WTC11 (cell line): ENCODE measurements around the gene SSH2. TPM values are rescaled to one million over a fixed set of nuclear protein-coding genes. Genes with fewer than 3 reads are reported as not detected.

Source experiments
- ATAC-seq: fragments of 200-7000 bp; cut with Tn5 transposase; 2 replicates; pipeline ENCODE4 v1.10.0; 2021; ENCODE audit warnings: mild to moderate bottlenecking, moderate library complexity
- CTCF ChIA-PET: fragments of 300-600 bp; sonication (Branson Sonifier 250); formaldehyde crosslinking; loops from one replicate; lab custom pipeline; 2021; ENCODE audit warnings: antibody characterized with exemption; lab: Charles Lee
- POLR2A ChIA-PET: fragments of 350-600 bp; sonication (Branson Sonifier 250); formaldehyde crosslinking; loops from one replicate; lab custom pipeline; 2021; ENCODE audit warnings: antibody characterized with exemption; lab: Charles Lee
- DNase-seq: peaks from one replicate; pipeline ENCODE4 v3.0.0; 2021; ENCODE audit warnings: low spot score
- H3K27ac Mint-ChIP-seq: 2 replicates; pipeline ENCODE4 v1.8.0; 2021; ENCODE audit warnings: mixed read lengths
- H3K27me3 Mint-ChIP-seq: 2 replicates; pipeline ENCODE4 v1.8.0; 2021; ENCODE audit warnings: low read depth, mild to moderate bottlenecking, moderate library complexity, mixed read lengths
- H3K36me3 Mint-ChIP-seq: 2 replicates; pipeline ENCODE4 v1.8.0; 2021; ENCODE audit warnings: mixed read lengths
- H3K4me1 Mint-ChIP-seq: 2 replicates; pipeline ENCODE4 v1.8.0; 2022; ENCODE audit warnings: mixed read lengths
- H3K4me3 Mint-ChIP-seq: 2 replicates; pipeline ENCODE4 v1.8.0; 2021; ENCODE audit warnings: mild to moderate bottlenecking, moderate library complexity, mixed read lengths
- H3K9me3 Mint-ChIP-seq: 2 replicates; pipeline ENCODE4 v1.8.0; 2021; ENCODE audit warnings: mixed read lengths
- ATF1 ChIP-seq: sonication (generic); formaldehyde crosslinking; IDR thresholded peaks from 2 replicates; pipeline ENCODE4 v1.8.1; 2023; ENCODE audit warnings: mild to moderate bottlenecking, moderate library complexity, missing genetic modification reagents
- FOXK1 ChIP-seq: sonication (generic); formaldehyde crosslinking; IDR thresholded peaks from 2 replicates; pipeline ENCODE4 v1.8.0; 2022; ENCODE audit warnings: mild to moderate bottlenecking, moderate library complexity, missing genetic modification reagents
- IRF2 ChIP-seq: sonication (generic); formaldehyde crosslinking; IDR thresholded peaks from 2 replicates; pipeline ENCODE4 v1.8.0; 2022; ENCODE audit warnings: low read depth, missing genetic modification reagents, borderline replicate concordance
- JAZF1 ChIP-seq: fragments of 250-450 bp; sonication (Bioruptor Pico); IDR thresholded peaks from 2 replicates; pipeline ENCODE4 v1.9.0; 2021; ENCODE audit warnings: moderate library complexity, mild to moderate bottlenecking, inconsistent platforms
- SMAD3 ChIP-seq: sonication (generic); formaldehyde crosslinking; IDR thresholded peaks from 2 replicates; pipeline ENCODE4 v1.8.0; 2022; ENCODE audit warnings: missing genetic modification reagents, mild to moderate bottlenecking, borderline replicate concordance
- SMAD4 ChIP-seq: sonication (generic); formaldehyde crosslinking; IDR thresholded peaks from 2 replicates; pipeline ENCODE4 v1.8.0; 2022; ENCODE audit warnings: mild to moderate bottlenecking, missing genetic modification reagents
- TEAD4 ChIP-seq: sonication (generic); formaldehyde crosslinking; IDR thresholded peaks from 2 replicates; pipeline ENCODE4 v1.8.0; 2022; ENCODE audit warnings: mild to moderate bottlenecking, missing genetic modification reagents
- ZBTB21 ChIP-seq: sonication (generic); formaldehyde crosslinking; IDR thresholded peaks from 2 replicates; pipeline ENCODE4 v1.8.1; 2023; ENCODE audit warnings: mild to moderate bottlenecking, missing genetic modification reagents, borderline replicate concordance
- ZNF263 ChIP-seq: sonication (generic); formaldehyde crosslinking; IDR thresholded peaks from 2 replicates; pipeline ENCODE4 v1.8.1; 2022; ENCODE audit warnings: low read depth, mild to moderate bottlenecking, moderate library complexity, missing genetic modification reagents
- total RNA-seq: library from RNA; stranded (reverse); gene quantifications from 3 replicates; pipeline ENCODE4 v1.2.3, GENCODE V29; 2021
- TF ChIP-seq, protein P1 (sequence below): sonication (generic); formaldehyde crosslinking; IDR thresholded peaks from 2 replicates; pipeline ENCODE4 v1.8.1; 2023; ENCODE audit warnings: mild to moderate bottlenecking, missing genetic modification reagents
- TF ChIP-seq, protein P2 (sequence below): fragments of 250-450 bp; sonication (Bioruptor Pico); IDR thresholded peaks from 2 replicates; pipeline ENCODE4 v1.9.0; 2021; ENCODE audit warnings: mild to moderate bottlenecking
- TF ChIP-seq, protein P3 (sequence below): fragments of 250-450 bp; sonication (Bioruptor Pico); IDR thresholded peaks from 2 replicates; pipeline ENCODE4 v1.9.0; 2021; ENCODE audit warnings: moderate library complexity, mild to moderate bottlenecking, inconsistent platforms, borderline replicate concordance
- TF ChIP-seq, protein P4 (sequence below): sonication (generic); formaldehyde crosslinking; IDR thresholded peaks from 2 replicates; pipeline ENCODE4 v1.8.0; 2022; ENCODE audit warnings: mild to moderate bottlenecking, missing genetic modification reagents
- TF ChIP-seq, protein P5 (sequence below): sonication (generic); formaldehyde crosslinking; IDR thresholded peaks from 2 replicates; pipeline ENCODE4 v1.8.1; 2023; ENCODE audit warnings: mild to moderate bottlenecking, missing genetic modification reagents, borderline replicate concordance

The SSH2 gene
- total RNA-seq, 1 experiment from 2014 or later: 14.3 TPM

DNA sequence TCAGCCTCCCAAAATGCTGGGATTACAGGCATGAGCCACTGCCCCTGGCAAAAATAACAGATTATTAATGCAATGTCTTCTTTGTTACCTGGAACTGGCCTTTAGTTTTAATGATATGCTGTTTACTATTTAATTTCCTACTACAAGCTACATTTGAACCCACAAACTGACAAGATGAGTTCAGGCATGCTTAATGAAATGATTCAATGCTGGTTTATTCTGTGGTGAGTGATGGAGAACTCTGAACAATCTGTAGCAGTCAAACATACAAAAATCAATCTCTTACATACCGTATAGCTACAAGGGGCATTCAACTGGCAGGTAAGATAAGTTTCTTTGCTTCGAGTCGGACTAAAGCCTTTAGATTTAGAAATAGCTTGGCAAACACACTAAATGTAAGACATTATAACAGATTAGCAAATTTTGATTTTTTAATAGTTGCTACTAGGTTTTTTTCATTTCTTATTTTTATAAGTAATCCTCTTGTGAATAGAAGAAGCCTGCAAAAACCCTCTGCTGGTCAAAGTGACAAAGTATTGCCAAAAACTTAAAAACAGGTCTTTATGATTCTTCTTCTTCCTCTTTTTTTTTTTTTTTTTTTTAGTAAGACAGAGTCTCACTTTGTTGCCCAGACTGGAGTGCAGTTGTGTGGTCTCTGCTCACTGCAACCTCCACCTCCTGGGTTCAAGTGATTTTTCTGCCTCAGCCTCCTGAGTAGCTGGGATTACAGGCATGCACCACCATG lies 138.5 kb downstream of the SSH2 start (continued):
- TF ChIP-seq, protein P1, sequence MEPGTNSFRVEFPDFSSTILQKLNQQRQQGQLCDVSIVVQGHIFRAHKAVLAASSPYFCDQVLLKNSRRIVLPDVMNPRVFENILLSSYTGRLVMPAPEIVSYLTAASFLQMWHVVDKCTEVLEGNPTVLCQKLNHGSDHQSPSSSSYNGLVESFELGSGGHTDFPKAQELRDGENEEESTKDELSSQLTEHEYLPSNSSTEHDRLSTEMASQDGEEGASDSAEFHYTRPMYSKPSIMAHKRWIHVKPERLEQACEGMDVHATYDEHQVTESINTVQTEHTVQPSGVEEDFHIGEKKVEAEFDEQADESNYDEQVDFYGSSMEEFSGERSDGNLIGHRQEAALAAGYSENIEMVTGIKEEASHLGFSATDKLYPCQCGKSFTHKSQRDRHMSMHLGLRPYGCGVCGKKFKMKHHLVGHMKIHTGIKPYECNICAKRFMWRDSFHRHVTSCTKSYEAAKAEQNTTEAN (CRISPR knock-in tag): no peak
- TF ChIP-seq, protein P2, sequence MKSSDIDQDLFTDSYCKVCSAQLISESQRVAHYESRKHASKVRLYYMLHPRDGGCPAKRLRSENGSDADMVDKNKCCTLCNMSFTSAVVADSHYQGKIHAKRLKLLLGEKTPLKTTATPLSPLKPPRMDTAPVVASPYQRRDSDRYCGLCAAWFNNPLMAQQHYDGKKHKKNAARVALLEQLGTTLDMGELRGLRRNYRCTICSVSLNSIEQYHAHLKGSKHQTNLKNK: no peak
- TF ChIP-seq, protein P3, sequence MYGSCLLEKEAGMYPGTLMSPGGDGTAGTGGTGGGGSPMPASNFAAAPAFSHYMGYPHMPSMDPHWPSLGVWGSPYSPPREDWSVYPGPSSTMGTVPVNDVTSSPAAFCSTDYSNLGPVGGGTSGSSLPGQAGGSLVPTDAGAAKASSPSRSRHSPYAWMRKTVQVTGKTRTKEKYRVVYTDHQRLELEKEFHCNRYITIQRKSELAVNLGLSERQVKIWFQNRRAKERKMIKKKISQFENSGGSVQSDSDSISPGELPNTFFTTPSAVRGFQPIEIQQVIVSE: no peak
- TF ChIP-seq FOXK1: no peak
- TF ChIP-seq IRF2 (CRISPR knock-in tag): no peak
- TF ChIP-seq ZBTB21 (CRISPR knock-in tag): no peak
- no peak for TF ChIP-seq JAZF1 (CRISPR knock-in tag)
- TF ChIP-seq, protein P4, sequence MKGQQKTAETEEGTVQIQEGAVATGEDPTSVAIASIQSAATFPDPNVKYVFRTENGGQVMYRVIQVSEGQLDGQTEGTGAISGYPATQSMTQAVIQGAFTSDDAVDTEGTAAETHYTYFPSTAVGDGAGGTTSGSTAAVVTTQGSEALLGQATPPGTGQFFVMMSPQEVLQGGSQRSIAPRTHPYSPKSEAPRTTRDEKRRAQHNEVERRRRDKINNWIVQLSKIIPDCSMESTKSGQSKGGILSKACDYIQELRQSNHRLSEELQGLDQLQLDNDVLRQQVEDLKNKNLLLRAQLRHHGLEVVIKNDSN (CRISPR knock-in tag): no peak
- TF ChIP-seq TEAD4 (CRISPR knock-in tag): no peak
- TF ChIP-seq SMAD3 (CRISPR knock-in tag): no peak
- TF ChIP-seq SMAD4: no peak
- no peak for TF ChIP-seq ATF1 (CRISPR knock-in tag)

DNA sequence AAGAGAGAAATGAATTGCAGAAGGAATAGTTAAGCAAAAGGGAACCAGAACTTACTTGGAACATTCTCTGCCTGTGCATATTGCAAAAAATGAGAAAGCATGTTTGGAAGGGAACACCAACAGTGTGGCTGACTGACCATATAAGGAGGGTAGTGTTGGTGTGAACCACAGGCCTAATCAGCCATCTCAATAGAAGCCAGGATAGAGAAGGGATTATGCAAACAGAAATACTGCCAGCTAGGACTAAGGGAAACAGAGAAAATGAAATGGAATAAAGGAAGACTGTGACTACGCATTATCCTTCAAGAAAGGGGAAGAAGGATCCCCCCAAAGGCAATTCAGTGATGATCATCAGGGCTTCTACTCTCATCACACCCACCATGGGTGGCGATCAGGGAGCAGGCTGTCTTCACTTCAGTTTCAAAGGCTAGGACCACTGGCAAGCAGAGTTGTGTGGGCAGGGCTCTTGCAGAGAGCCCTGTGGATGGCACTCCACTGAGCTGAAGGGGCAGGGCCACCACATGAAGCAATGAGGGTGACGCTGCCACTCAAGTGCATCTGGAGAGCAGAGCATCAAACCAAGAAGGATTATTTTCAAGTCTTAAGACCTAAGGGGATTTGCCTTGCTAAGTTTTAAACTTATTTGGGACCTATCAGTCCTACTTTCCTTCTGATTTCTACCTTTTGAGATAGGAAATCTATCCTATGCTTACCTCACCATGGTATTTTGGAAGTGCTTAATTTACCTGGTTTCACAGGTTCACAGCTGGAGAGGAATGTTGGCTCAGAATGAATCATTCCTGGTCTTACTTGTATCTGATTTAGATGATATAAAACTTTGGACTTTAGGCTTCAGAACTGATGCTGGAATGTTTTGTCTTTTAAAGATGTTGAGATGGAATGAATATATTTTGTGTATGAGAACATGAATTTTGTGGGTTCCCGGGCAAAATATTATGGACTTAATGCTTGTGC lies 140.5 kb downstream of the SSH2 start:
- H3K27ac Mint-ChIP-seq: no peak overlapping the region; the same call in 1 of the 2 replicates
- H3K4me1 Mint-ChIP-seq: peaks cover 40% of the 10 kb centered on the region
- ATAC-seq: no peak; the same call in 1 of the 2 replicates
- peaks cover 5% of the 10 kb centered on the region; the same call in 1 of the 2 replicates for H3K9me3 Mint-ChIP-seq
- no peaks in the 10 kb centered on the region for H3K27me3 Mint-ChIP-seq
- H3K4me3 Mint-ChIP-seq: no peak overlapping the region
- TF ChIP-seq ZNF263 (CRISPR knock-in tag): no peak
- TF ChIP-seq, protein P5, sequence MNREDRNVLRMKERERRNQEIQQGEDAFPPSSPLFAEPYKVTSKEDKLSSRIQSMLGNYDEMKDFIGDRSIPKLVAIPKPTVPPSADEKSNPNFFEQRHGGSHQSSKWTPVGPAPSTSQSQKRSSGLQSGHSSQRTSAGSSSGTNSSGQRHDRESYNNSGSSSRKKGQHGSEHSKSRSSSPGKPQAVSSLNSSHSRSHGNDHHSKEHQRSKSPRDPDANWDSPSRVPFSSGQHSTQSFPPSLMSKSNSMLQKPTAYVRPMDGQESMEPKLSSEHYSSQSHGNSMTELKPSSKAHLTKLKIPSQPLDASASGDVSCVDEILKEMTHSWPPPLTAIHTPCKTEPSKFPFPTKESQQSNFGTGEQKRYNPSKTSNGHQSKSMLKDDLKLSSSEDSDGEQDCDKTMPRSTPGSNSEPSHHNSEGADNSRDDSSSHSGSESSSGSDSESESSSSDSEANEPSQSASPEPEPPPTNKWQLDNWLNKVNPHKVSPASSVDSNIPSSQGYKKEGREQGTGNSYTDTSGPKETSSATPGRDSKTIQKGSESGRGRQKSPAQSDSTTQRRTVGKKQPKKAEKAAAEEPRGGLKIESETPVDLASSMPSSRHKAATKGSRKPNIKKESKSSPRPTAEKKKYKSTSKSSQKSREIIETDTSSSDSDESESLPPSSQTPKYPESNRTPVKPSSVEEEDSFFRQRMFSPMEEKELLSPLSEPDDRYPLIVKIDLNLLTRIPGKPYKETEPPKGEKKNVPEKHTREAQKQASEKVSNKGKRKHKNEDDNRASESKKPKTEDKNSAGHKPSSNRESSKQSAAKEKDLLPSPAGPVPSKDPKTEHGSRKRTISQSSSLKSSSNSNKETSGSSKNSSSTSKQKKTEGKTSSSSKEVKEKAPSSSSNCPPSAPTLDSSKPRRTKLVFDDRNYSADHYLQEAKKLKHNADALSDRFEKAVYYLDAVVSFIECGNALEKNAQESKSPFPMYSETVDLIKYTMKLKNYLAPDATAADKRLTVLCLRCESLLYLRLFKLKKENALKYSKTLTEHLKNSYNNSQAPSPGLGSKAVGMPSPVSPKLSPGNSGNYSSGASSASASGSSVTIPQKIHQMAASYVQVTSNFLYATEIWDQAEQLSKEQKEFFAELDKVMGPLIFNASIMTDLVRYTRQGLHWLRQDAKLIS: no peak
- H3K36me3 Mint-ChIP-seq: no peaks in the 10 kb centered on the region
- DNase-seq: no peak
- CTCF ChIA-PET: interaction anchor here (1.0 to 1.2 kb wide), 2 partner anchors 10 to 18 kb away, joined by 4 to 6 read pairs; no protein-coding TSS in a partner anchor
- POLR2A ChIA-PET: interaction anchor here (0.6 kb wide), 1 partner anchor 13 kb away, joined by 3 read pairs; no protein-coding TSS in a partner anchor
